Measurements from ENCODE around the gene UVRAG.

Gene UVRAG

DNA sequence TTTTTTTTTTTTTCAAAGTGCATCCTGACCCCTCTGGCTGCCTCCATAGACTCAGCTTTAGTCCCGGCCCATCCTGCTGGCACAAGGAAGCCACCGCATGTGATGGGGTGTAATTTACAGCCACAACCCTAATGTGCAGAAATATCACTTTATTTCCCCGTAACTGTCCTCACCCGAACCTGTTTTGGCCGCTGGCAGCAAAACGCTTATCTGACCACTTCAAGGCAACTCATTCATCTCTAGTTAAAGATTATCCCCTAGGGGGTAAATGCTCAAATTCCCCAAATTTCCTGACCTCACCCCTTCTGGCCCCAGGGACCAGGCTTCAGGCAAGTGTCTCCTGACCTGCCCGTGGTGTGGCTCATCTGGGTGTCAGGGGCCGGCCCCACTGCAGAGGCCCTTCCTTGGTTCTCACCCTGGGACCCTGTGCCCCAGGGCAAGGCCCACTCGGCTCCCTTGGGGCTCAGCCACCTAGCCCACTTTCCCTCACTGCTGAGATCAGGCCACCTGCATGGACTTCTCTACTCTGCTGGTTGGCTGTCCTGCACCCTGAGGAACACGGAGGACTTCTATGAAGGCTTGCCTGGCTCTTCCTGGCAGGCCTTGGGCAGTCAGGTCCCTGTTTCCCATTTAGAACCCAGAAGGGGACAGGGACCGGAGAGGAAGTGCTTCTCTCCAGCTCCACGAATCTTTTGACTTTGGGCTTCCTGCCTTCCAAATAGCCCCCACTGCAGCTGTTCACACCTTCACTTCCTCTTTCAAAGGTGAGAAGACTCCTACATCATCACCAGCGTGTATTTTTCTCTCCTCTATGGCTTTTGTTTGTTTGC lies 337.9 kb downstream of the UVRAG start:
- DNase-seq: peak in 3 of 10 donors; percentile 4 to 81 (median 42)
- intact Hi-C loops (cut with DNase I): loop anchor here (1.0 to 2.0 kb wide), 2 partner anchors 256 to 350 kb away; no protein-coding TSS in a partner anchor

DNA sequence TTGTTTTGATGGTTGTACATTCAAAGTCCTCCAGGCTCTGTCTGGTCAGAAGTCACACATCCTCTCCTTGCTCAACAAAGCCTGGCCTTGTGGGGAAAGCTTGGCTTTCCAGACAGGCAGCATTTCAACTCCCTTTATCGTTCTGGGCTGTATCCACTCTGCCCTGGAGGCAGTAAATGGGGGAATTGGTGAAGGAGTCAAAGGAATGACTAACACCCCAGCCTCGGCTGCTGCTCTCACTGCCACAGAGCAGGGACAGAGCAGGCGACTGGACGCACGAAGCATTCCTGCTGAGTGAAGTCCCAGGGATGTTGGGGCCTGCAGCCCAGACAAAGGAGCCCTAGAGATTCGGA lies 338.5 kb downstream of the UVRAG start:
- peak in 3 of 10 donors; percentile 3 to 69 (median 54) for DNase-seq

DNA sequence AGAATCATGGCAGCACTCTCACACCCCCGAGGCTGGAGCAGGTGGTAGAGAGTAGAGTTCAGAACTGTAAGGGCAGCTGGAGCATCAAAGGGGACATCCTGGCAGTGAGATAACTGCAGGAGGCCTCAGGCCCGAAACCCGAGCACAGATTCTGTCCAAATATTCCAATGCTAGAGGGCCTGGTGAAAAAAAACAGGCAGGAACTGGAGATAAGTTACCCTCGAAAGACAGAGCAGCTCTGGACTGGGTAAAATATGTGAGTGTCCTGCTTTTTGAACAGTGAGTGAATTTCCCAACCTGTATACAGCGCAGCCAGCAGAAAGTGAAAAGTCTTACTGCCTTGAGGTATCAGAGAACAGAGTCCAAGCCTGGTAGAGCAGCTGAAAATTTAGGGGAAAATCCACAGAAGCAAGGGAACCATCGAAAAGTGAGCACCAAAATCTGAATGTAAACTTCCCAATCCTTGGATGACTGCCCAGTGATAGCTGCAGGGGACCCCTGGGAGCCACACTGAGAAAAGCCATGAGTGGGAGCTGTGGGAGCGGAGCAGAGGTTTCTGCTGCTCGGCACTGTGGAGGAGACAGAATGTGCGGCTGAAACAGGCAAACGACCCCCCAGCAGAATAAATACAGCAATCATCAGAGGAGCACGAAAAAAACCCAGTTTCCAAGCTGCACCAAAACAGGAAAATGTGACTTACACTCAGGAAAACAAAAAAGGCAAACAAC lies 340.7 kb downstream of the UVRAG start:
- intact Hi-C loops (cut with DNase I): no loop called here
- DNase-seq: peak in 1 of 10 donors; percentile 45

More for the DNA sequence above, 338.5 kb downstream of the UVRAG start:
- intact Hi-C loops (cut with DNase I): loop anchor here (2.0 kb wide), 1 partner anchor 351 kb away; no protein-coding TSS in a partner anchor

DNA sequence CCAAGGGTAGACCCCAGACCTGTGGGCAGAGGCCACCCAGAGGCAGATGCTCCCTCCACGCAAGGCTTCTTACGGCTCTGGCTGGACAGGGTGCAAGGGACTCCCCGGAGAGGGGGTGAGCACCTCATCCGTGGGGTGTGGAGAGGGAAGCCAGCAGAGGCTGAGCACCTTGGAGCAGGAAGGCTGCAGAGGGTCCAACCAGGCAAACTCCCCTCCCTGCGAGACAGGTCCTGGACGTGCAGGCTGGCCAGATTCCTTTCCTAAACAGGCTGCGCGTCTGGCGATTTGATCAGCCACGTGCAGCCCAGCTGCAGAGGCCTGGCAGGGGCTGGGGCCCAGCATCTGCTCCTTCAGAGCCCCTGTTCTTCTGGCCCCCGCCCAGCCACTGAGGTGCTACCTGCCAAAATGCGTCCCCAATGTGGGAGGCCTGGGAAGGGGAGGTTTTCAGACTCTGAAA lies 342.0 kb downstream of the UVRAG start:
- peak in 2 of 10 donors; percentile 71 to 81 for DNase-seq
- intact Hi-C loops (cut with DNase I): no loop called here

DNA sequence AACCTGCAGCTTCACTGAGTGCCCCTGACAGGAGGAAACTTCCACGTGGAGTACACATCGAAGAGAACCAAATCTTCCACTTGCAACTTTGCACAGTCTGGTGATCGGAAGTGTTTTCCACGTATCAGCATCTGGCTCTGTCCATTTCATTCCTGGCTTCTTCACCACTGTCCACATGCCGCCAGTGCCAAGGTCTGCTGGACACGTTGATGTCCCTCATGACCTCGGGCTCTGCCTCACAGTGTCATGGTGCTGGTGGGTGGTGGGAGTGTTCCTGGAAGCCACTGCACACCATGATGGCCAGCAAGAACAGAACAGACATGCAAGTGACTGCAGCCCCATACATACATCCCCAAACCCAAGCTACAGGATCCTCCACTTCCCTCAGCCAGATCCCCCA lies 342.9 kb downstream of the UVRAG start:
- DNase-seq: peak in 2 of 10 donors; percentile 41 to 63
- intact Hi-C loops (cut with DNase I): no loop called here

DNA sequence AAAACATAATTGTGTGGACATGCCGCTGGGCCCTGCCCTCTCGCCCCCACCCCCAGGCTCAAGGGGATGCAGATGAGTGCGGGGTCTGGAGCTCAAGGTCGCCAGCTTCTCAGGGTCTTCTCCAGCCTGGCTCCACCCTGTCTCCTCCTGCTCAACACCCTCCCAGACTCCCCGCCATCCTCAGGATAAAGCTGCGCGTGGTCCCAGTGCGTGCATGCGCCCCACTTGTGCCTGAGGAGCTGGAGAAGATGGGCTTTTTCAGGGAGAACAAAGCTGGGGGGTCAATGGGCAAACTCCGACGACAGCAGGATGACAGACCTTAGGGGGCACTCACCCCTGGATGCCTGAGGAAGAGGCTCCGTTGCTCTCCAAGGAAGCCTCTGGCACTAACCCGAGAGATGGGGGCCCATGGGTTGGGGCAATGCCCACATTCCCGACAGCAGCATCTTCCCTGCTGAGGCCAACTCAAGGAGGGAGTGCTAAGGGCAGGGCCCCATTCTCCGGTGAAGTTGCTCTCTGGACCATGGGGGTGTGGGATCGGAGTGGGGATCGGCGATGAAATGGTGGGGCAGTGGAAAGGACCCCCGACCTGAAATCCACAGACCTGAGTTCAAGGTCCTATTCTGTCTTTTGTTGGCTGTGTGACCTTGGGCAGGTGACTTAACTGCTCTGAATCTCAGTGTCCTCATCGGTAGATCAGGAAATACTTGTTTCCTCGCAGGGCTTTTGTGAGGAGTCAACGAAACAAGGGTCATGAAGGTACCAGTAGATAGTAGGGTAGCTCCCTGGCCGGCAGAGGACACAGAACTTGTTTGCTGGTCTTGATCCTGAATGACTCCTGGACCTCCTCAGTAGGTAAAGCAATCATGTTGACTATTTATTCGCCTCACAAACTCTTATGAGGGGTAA lies 343.6 kb downstream of the UVRAG start:
- intact Hi-C loops (cut with DNase I): no loop called here
- DNase-seq: peak in 2 of 10 donors; percentile 50 to 71

DNA sequence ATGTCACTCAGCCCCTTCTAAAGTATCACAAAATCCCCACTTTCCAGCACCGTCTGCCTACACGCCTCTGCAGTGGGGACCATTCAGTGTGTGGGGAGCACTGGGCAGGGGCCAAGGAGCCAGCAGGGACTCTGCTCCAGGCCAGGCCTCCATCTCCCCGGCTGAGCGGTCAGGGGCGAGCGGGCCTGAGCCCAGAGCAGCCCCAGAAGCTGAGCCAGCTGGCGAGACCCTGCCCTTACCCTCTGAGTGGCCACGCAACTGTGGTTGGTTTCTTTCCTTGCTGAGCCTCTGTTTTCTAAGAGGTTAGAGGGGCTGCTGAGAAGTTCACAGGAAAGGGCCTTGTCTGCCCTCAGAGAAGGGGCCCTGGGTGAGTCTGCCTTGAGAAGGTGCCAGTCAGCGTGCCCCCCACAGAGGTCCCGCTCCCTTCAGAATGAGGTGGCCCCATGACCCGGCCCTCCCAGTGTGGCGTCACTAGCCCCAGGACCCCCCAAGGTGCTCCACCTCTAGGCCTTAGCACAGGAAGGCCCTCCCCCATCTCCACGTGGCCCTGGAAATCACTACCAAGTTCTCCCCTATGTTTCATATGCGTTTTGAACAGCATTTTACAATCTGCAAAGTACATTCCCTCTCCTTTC lies 344.4 kb downstream of the UVRAG start:
- intact Hi-C loops (cut with DNase I): no loop called here
- peak in 2 of 10 donors; percentile 46 to 55 for DNase-seq

DNA sequence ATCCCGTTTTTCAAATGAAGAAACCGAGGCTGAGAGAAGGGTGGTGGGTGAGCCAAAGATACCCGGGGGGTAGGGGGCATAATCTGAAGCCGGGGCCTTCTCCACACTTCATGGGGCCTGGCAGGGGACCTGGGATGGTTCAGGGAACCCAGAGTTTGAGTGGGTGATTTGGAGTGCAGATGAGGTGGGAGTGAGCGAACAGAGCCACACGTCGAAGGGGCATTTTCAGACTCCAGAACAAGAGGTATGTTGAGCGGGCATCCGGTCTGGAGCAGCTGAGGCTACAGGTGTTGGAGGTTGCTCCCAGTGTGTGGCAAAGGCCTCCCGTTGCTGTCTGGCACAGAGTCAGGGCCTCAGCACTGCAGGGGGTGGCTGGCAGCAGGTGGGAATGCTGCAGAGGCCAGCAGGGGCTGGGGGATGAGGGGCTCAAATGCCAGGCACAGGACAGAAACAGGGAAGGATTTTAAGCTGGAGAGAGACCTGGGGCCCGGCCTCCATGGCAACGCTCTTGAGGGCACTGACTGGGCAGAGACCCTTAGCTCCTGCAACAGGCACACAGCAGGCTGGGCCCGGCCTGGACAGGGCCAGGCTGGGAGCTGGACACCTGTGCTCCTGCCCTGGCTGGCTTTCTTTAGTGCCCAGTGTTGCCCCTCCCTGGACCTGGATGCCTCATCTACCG lies 345.1 kb downstream of the UVRAG start:
- intact Hi-C loops (cut with DNase I): no loop called here
- peak in 3 of 10 donors; percentile 49 to 77 (median 55) for DNase-seq

DNA sequence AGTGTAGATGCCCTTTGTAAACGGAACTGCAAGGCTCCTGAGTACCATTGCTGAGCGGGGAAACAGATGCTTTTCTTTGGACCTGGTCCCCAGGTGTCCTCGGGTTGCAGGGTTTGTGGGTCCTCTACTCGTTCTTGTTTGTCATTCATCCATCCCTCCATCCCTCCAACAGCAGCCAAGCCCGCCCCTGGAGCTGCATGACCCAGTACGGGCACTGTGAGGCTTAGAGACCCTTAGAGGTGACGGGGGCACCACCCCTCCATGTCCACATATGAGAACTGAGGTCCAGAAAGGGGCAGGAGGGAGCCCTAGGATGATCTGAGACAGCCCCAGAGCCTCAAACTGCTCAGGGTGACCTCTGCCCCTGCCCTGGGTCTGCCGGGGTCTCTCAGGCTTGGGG lies 345.8 kb downstream of the UVRAG start:
- intact Hi-C loops (cut with DNase I): no loop called here
- DNase-seq: peak in 1 of 10 donors; percentile 46

DNA sequence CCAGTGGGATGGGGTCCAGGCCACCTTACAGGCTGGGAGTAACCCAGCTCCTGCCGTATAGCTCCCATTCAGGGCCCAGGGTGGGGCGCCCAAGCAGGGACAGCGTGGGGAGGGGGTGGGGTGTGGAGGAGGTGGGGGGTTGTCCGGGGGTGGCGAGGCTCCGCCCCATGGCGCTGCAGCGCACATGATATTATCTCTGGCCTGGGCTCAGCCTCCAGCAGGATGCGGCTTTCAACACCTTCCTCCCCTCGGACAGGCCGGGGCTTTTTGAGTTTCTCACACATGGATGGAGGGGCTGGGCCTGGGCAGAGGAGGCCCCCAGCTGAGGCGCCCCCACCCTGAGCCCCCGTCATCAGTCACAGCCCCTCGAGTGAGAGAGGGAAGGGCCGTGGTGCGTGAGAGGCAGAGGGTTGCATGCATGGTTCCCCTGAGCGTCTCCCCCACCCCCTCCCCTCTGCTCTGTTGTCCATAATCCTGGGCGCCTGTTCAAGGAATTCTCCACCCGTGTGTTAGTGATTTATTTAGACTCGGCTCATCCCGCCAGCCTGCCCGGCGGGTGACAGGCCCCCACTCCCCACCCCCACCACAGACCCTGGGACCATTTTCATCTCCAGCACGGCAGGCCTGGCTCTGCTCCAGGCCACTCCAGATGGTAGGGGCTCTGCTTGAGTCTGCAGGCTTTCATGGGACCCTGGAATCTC lies 346.4 kb downstream of the UVRAG start:
- intact Hi-C loops (cut with DNase I): no loop called here
- peak in 4 of 10 donors; percentile 2 to 72 (median 53) for DNase-seq

DNA sequence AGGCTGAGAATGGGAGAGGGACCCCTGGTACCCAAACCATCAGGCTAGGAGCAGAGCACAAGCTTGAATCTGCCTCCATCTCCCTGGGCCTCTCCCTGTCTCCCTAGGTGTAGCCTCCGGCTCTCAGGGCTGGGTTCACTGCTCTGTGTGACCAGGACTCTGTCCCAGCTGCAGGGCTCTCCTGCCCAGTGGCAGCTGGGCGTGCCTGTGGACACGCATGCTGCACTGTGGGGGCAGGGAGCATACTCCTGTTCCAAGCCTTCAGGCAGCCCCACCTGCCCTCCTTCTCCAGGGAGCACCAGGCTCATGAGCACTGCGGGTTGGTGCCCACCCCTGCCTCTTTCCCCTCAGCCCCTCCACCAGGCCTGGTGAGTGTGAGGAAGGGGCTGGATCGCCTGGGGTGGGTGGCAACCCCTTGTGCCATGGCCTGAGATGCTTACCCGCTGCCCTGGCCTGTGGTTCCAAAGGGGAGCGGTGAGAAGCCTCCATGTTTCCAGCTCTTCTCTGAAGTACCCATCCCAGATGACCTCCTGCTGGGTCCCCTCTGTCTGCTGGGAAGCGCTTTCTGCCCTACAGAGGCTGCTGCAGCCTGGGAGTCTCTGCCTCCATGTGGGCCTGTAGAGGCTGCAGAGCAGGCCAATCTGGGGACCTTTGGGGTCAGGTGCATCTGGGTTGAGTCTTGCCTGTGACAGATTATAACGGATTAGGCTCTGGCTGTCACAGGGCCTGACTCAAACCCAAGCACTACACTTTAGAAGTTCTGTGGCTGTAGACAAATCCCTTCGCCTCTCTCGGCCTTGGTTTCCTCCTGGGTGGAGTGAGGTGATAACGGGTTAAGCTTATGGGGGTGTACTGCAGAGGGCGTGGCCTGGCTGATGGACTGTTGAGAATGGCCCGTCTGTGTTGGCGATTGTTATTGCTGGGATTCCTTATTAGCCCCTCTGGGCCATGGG lies 347.6 kb downstream of the UVRAG start:
- DNase-seq: peak in 4 of 10 donors; percentile 3 to 69 (median 48)
- intact Hi-C loops (cut with DNase I): no loop called here

DNA sequence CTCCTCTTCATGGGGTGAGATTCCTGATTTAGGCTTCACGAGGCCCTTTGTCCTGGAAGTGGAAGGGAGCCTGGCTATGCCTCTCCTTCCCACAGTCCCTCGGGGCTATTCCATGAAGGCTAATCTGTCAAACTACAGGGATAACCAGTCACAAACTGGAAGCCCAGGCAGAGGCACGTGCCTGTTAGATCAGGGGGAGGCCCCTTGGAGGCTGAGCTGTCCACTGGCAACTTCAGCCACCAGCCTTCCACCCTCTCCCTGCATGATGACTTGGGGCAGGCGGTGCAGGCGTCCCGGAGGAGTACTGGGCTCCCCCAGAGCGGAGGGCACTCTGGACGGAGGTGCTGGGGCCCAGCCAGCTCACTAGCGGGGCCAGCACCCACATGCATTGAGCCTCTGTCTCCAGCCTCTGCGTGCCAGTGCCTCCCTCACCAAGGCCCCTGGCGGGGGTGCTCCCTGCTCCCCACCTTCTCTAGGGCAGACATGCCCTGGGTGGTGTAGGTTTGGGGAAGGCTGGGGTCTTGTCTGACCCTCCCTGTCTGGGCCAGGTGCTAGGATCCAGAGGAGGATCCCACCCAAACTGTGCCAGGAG lies 348.4 kb downstream of the UVRAG start:
- peak in 3 of 10 donors; percentile 26 to 65 (median 52) for DNase-seq
- intact Hi-C loops (cut with DNase I): no loop called here

DNA sequence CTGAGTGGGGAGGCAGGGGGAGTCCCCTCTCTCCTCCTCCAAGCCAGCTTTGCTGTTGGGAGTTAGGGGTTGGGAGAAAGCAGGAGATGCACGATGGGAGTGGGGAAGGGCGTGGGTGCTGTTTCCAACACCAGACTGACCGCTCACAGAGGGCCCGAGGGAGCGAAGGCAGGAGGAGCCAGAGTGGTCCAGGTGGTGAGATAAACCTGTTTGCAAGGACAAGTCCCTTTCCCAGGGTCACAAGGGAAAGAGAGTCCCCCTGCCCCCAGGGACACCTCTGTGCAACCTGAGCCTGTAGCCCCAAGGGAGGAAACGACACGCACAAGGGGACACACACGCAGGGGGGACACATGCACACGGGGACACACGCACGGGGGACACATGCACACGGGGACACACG lies 349.1 kb downstream of the UVRAG start:
- DNase-seq: peak in 3 of 10 donors; percentile 16 to 55 (median 36)
- intact Hi-C loops (cut with DNase I): no loop called here

DNA sequence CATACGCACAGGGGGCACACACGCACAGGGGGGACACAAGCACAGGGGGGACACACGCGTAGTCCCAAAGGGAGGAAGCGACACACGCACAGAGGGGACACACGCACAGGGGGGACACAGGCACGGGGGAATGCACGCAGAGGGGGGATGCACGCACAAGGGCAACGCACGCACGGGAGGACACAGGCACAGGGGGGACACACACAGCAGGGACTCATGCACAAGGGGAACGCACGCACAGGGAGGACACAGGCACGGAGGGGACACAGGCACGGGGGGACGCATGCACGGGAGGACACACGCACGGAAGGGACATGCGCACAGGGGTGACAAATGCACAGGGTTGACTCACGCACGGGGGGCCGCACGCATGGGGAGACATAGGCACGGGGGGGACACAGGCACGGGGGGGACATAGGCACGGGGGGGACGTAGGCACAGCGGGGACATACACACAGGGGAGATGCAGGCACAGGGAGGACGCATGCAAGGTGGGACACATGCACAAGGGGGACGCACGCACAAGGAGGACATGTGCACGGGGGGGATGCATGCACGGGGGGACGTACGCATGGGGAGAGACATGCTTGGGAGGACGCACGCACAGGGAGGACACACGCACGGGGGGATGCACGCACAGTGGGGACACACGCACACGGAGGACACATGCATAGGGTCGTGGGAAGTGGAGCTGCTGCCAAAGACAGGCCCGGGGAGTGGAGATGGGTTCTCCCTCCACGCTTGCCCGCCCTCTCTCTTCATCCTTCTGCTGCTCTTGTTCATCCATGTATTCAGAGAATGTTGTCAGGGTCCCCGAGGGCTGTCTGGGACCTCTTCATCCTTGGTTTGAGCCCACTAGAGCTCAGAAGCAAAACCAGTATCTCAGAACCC lies 350.1 kb downstream of the UVRAG start:
- DNase-seq: peak in 2 of 10 donors; percentile 32 to 43
- intact Hi-C loops (cut with DNase I): no loop called here

DNA sequence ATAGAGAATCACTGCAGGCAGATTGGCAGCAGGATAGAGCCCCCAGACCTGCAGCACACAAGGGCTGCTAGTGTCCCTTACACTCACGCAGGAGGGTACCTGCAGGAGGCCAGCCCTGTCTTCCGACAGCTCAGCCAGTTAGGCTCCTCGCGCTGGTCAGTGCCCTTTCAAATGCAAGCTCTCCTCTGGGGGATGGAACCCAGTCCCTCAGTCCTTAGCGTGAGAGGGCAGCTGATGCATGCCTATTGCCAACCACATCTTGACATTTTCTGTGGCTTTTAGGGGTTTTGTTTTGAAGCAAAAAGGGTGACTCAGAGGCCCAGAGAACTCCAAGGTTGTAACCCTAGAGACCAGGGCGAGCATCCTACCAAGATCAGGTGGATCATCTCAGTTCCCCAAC lies 351.3 kb downstream of the UVRAG start:
- intact Hi-C loops (cut with DNase I): no loop called here
- DNase-seq: peak in 2 of 10 donors; percentile 37 to 64

DNA sequence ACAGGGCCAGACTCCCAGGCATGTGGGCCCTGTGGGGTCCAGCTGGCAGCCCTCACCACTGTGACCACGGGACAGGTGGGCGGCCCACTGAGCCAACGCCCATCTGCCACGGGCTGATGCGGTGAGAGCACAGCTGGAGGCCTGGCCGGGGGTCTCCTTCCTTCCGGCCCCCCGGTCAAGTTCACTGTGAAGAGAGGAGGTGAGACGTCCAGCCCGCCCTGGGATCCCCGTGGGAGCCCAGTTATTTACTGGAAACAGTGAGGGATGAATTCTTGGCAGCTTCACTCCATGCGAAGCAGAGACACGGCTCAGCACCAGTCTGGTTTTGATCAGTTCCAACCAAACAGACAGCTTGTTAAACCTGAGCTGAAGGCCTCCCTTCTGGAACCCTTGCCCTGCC lies 352.6 kb downstream of the UVRAG start:
- intact Hi-C loops (cut with DNase I): no loop called here
- DNase-seq: no peak
